Breast epithelium (tissue), 4 donors: Measurements from ENCODE around the gene SACM1L. TPM values are rescaled to one million over a fixed set of nuclear protein-coding genes. Genes with fewer than 3 reads are reported as not detected.

Source experiments
- DNase-seq, 2 donors: peaks; one replicate each; pipeline ENCODE4 v3.0.0-alpha.2; 2019; ENCODE audit warnings: low spot score in 2 of 2
- H3K27ac ChIP-seq, 2 donors: fragments of 200-600 bp; sonication (generic) in 1 of 2; one replicate each; pipeline ENCODE4 v1.5.1; 2016 to 2019; ENCODE audit warnings: mild to moderate bottlenecking in 1 of 2
- H3K27me3 ChIP-seq, 2 donors: fragments of 200-600 bp; sonication (generic) in 1 of 2; one replicate each; pipeline versions ENCODE4 v1.5.1 to v1.6.0; 2017 to 2019; ENCODE audit warnings: control low read depth in 1 of 2, mild to moderate bottlenecking in 1 of 2
- H3K36me3 ChIP-seq: fragments of 200-600 bp; one replicate; pipeline ENCODE4 v1.5.1; 2019
- H3K4me1 ChIP-seq, 2 donors: fragments of 200-600 bp; sonication (generic); one replicate each; pipeline ENCODE4 v1.5.1; 2016 to 2019; ENCODE audit warnings: control low read depth in 1 of 2
- H3K4me3 ChIP-seq, 3 donors: fragments of 200-600 bp; sonication (generic); 1 replicate in 2 of 3; 2 replicates in 1 of 3; pipeline ENCODE4 v1.5.1; 2016 to 2019; ENCODE audit warnings: mild to moderate bottlenecking in 3 of 3, moderate library complexity in 2 of 3
- H3K9me3 ChIP-seq, 2 donors: fragments of 200-600 bp; sonication (generic) in 1 of 2; one replicate each; pipeline ENCODE4 v1.5.1; 2016 to 2019; ENCODE audit warnings: control low read depth in 1 of 2
- POLR2A ChIP-seq: fragments of 450-650 bp; IDR thresholded peaks from one replicate; pipeline ENCODE4 v1.6.1; 2016; ENCODE audit warnings: antibody characterized with exemption, mild to moderate bottlenecking, moderate library complexity
- POLR2AphosphoS5 ChIP-seq, 3 donors: sonication (generic); formaldehyde crosslinking; IDR thresholded peaks; one replicate each; pipeline ENCODE4 v1.6.1; 2017; ENCODE audit warnings: antibody characterized with exemption in 3 of 3
- intact Hi-C: fragments of 100-400 bp; cut with DNase I; formaldehyde crosslinking; loops from one replicate; pipeline ENCODE4 v1.15.1; 2023; ENCODE audit warnings: low total_unique reads
- total RNA-seq, 3 donors: library from RNA; depleted of rRNA; stranded (reverse); fragments of >200 nt; gene quantifications; one replicate each; pipeline ENCODE4 v1.1.0, GENCODE V29; 2016
- TF ChIP-seq, protein P1 (sequence below), 3 donors: fragments of 450-650 bp; IDR thresholded peaks; one replicate each; pipeline ENCODE4 v1.5.1; 2016 to 2017; ENCODE audit warnings: antibody characterized with exemption in 3 of 3, mild to moderate bottlenecking in 3 of 3, moderate library complexity in 3 of 3

SACM1L gene
- total RNA-seq, 3 donors from 2014 or later: 49.3 to 84.7 (median 61.3) TPM

DNA sequence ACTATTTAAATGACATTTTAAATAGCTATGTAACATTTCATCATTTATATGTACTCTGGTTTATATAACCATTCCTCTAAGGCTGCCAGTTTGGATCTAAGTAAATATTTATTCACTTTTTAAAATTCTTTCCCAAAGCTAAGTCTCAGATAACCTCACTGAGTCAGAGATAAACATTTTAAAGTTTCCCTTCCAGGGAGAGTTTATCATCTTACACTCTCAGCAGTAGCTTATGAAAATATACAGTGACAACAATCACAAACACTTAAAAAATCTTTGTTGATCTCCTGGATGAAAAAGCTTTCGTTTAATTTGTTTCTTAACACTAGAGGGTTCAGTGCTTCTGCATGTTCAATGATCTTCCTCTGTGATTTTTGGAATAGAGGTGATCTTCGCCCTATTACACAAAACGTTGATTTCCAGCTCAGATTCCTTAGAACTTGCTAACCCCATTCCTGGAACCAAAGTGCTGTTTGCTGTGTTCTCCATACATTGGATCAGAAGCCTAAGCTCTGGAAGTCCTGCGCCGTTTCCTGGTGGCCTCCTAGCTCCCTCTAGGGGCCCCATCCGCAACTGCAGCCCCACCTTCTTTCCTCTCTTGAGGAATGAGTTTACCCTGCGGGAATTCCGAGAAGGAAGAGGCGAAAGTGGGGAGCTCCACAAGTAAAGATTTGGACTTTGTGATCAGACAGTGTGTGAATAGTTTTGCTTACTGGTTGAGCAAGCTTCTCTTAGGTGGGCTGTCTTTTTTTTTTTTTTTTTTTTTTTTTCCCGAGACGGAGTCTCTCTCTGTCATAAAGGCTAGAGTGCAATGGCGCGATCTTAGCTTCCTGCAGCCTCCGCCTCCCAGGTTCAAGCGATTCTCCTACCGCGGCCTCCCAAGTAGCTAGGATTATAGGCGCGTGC is 29.3 kb upstream of the SACM1L start:
- peak; percentile 56 to 72 for DNase-seq
- H3K27ac ChIP-seq: no peak overlapping the region
- intact Hi-C loops: no loop called here

DNA sequence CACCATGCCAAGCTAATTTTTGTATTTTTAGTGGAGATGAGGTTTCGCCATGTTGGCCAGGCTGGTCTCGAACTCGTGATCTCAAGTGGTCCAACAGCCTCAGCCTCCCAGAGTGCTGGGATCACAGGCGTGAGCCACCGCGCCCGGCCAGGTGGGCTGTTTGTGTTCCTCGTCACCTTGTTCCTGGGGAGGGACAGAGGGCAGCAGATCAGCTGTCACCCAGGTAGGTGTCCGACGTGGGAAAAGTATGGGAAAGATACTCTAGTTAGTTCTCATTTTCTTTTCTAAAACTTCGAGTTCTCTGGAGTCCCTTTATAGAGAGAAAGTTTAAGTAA is 28.7 kb upstream of the SACM1L start:
- intact Hi-C loops: no loop called here
- no peak overlapping the region for H3K4me3 ChIP-seq
- no peak for DNase-seq
- H3K27me3 ChIP-seq: no peaks in the 10 kb centered on the region
- TF ChIP-seq, protein P1, sequence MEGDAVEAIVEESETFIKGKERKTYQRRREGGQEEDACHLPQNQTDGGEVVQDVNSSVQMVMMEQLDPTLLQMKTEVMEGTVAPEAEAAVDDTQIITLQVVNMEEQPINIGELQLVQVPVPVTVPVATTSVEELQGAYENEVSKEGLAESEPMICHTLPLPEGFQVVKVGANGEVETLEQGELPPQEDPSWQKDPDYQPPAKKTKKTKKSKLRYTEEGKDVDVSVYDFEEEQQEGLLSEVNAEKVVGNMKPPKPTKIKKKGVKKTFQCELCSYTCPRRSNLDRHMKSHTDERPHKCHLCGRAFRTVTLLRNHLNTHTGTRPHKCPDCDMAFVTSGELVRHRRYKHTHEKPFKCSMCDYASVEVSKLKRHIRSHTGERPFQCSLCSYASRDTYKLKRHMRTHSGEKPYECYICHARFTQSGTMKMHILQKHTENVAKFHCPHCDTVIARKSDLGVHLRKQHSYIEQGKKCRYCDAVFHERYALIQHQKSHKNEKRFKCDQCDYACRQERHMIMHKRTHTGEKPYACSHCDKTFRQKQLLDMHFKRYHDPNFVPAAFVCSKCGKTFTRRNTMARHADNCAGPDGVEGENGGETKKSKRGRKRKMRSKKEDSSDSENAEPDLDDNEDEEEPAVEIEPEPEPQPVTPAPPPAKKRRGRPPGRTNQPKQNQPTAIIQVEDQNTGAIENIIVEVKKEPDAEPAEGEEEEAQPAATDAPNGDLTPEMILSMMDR (IDR thresholded peaks at IDR 0.05): no peak
- TF ChIP-seq POLR2AphosphoS5 (IDR thresholded peaks at IDR 0.05) (no peak), POLR2A (no peak)
- no peaks in the 10 kb centered on the region for H3K9me3 ChIP-seq
- no peaks in the 10 kb centered on the region for H3K4me1 ChIP-seq
- H3K27ac ChIP-seq: no peak overlapping the region
- H3K36me3 ChIP-seq: no peaks in the 10 kb centered on the region

More for the DNA sequence above, 29.3 kb upstream of the SACM1L start:
- no peaks in the 10 kb centered on the region for H3K27me3 ChIP-seq
- no peaks in the 10 kb centered on the region for H3K9me3 ChIP-seq
- no peak overlapping the region for H3K4me3 ChIP-seq
- TF ChIP-seq POLR2A: no peak
- TF ChIP-seq, protein P1 (IDR thresholded peaks at IDR 0.05): peak; percentile 68 to 73 (median 68)
- no peak for TF ChIP-seq POLR2AphosphoS5 (IDR thresholded peaks at IDR 0.05)
- no peaks in the 10 kb centered on the region for H3K4me1 ChIP-seq
- H3K36me3 ChIP-seq: no peaks in the 10 kb centered on the region

DNA sequence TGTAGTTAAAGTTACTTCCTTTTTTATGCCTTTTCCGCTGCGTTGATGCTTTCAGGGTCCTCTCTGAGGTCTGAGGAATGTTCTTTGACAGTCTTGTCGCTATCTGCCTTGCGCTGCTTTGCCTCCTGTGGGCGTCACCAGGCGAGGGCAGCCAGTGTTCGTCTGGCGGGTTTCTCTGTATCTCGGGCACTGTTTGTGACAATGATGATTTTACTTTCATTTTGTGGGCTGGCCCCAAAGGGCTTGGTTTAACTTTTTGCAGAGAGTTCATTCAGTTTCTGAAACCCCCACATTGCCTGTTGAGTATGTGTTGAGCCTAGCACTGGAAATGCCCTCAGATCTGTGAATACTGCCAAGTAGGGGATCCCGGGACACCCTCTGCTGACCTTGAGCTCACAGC is 24.6 kb upstream of the SACM1L start:
- DNase-seq: peak in 1 of 2 donors; percentile 56
- Histone ChIP-seq H3K36me3 (no peaks in the 10 kb centered on the region), H3K4me3 (peak overlapping the region; percentile 21 to 66 (median 49)), H3K27me3 (no peaks in the 10 kb centered on the region), H3K27ac (peak overlapping the region; percentile 54 to 77), H3K9me3 (no peaks in the 10 kb centered on the region), H3K4me1 (peaks cover 0 to 15% of the 10 kb centered on the region in 2 donors)
- intact Hi-C loops: no loop called here
- TF ChIP-seq POLR2A (no peak), POLR2AphosphoS5 (IDR thresholded peaks at IDR 0.05) (no peak)
- TF ChIP-seq, protein P1 (IDR thresholded peaks at IDR 0.05): no peak

DNA sequence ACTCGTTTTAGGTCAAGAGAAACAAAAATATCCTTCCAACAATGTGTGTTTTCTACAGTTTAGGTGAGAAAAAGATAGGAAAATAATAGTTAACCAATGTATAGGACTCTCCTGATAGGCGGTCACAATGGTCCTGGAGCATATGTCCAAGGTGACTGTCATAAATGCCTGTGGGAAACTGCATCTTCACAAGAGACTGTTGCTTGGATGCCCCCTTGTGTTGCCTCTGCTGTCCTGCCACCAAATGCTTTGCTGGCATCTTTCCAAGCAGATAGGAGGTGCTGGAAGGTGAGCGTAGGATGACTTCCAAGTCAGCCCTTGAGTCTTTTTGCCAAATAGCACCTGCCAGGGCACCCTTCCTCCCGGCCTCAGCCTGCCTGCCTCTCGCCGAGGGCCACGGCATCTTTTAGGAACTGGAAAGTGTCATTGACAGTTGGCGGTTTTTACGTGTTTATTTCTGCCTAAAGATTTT is 24.1 kb upstream of the SACM1L start:
- TF ChIP-seq, protein P1 (IDR thresholded peaks at IDR 0.05): peak; percentile 40 to 57 (median 43)
- TF ChIP-seq POLR2A (no peak), POLR2AphosphoS5 (IDR thresholded peaks at IDR 0.05) (peak in 1 of 3 donors; percentile 15)
- intact Hi-C loops: no loop called here
- peak overlapping the region; percentile 54 to 77 for H3K27ac ChIP-seq
- DNase-seq: peak in 1 of 2 donors; percentile 53
- H3K4me3 ChIP-seq: peak overlapping the region; percentile 21 to 66 (median 49)
- H3K4me1 ChIP-seq: peaks cover 0 to 15% of the 10 kb centered on the region in 2 donors
- H3K27me3 ChIP-seq: no peaks in the 10 kb centered on the region
- no peaks in the 10 kb centered on the region for H3K9me3 ChIP-seq
- H3K36me3 ChIP-seq: no peaks in the 10 kb centered on the region
